Endometrial microvascular endothelial cells (primary cell): ENCODE measurements around the gene KCNMA1. TPM values are rescaled to one million over a fixed set of nuclear protein-coding genes. Genes with fewer than 3 reads are reported as not detected.

Experiments
- in situ Hi-C: cut with HindIII; loops from 2 replicates; pipeline ENCODE4 v1.10.0; 2017; ENCODE audit warnings: low sequenced_read_pairs, low pct_unique_long_range_greater_than_20kb; ENCODE audit errors: inconsistent ontology term
- total RNA-seq: library from RNA; depleted of rRNA; stranded (reverse); fragments of >200 nt; gene quantifications from one replicate; pipeline ENCODE4 v1.2.3, GENCODE V29; 2015; ENCODE audit errors: inconsistent ontology term

Gene KCNMA1
- total RNA-seq, 1 donor from 2014 or later: 0.09 TPM

GRCh38 chr10:77638321-77639101 lies 903 bp upstream of the KCNMA1 start:
- in situ Hi-C loops: no loop called here

- in situ Hi-C loops: no loop called here
These were observed 559 bp downstream of the KCNMA1 start for GRCh38 chr10:77636967-77637531.

- in situ Hi-C loops: no loop called here
These were observed 1.2 kb downstream of the KCNMA1 start for GRCh38 chr10:77636282-77636966.

GRCh38 chr10:77635402-77636227 lies 2.0 kb downstream of the KCNMA1 start:
- in situ Hi-C loops: no loop called here

- in situ Hi-C loops: no loop called here
These were observed 2.7 kb downstream of the KCNMA1 start for GRCh38 chr10:77634939-77635338.

GRCh38 chr10:77633376-77633775 lies 4.2 kb downstream of the KCNMA1 start:
- in situ Hi-C loops: no loop called here

- in situ Hi-C loops: no loop called here
These were observed 6.4 kb downstream of the KCNMA1 start for GRCh38 chr10:77631241-77631640.

- in situ Hi-C loops: no loop called here
These were observed 7.1 kb downstream of the KCNMA1 start for GRCh38 chr10:77630507-77630848.

- in situ Hi-C loops: no loop called here
These were observed 7.7 kb downstream of the KCNMA1 start for GRCh38 chr10:77629775-77630506.

- in situ Hi-C loops: no loop called here
These were observed 8.5 kb downstream of the KCNMA1 start for GRCh38 chr10:77628906-77629730.

- in situ Hi-C loops: no loop called here
These were observed 11.2 kb downstream of the KCNMA1 start for GRCh38 chr10:77626266-77626935.

GRCh38 chr10:77625379-77625778 lies 12.2 kb downstream of the KCNMA1 start:
- in situ Hi-C loops: no loop called here

GRCh38 chr10:77622889-77623291 lies 14.7 kb downstream of the KCNMA1 start:
- in situ Hi-C loops: no loop called here

- in situ Hi-C loops: no loop called here
These were observed 16.9 kb downstream of the KCNMA1 start for GRCh38 chr10:77620731-77621130.

GRCh38 chr10:77619964-77620703 lies 17.5 kb downstream of the KCNMA1 start:
- in situ Hi-C loops: no loop called here

- in situ Hi-C loops: no loop called here
These were observed 19.5 kb downstream of the KCNMA1 start for GRCh38 chr10:77618117-77618516.

GRCh38 chr10:77616766-77617165 lies 20.8 kb downstream of the KCNMA1 start:
- in situ Hi-C loops: no loop called here
